Osteoblast (primary cell): ENCODE results near the gene SORCS1. TPM values are rescaled to one million over a fixed set of nuclear protein-coding genes. Genes with fewer than 3 reads are reported as not detected.

ENCODE experiments used
- DNase-seq: peaks from one replicate; pipeline ENCODE4 v3.0.0; 2011; ENCODE audit warnings: low spot score, mixed read lengths; ENCODE audit not compliant: insufficient read length; ENCODE audit errors: missing footprints
- H2AFZ ChIP-seq: 2 replicates; pipeline ENCODE4 v1.6.0; 2011; ENCODE audit warnings: mild to moderate bottlenecking, low read length
- H3K27ac ChIP-seq: 2 replicates; pipeline ENCODE4 v1.5.1; 2011; ENCODE audit warnings: mild to moderate bottlenecking, low read depth, low read length, moderate library complexity
- H3K27me3 ChIP-seq: 2 replicates; pipeline ENCODE4 v1.6.0; 2012; ENCODE audit warnings: mild to moderate bottlenecking, control low read depth, inconsistent platforms, low read length, moderate library complexity; ENCODE audit not compliant: insufficient read depth
- H3K36me3 ChIP-seq: 2 replicates; pipeline ENCODE4 v1.5.1; 2011; ENCODE audit warnings: mild to moderate bottlenecking, low read length, control low read depth, moderate library complexity; ENCODE audit not compliant: insufficient read depth
- H3K4me1 ChIP-seq: 2 replicates; pipeline ENCODE4 v1.5.1; 2011; ENCODE audit warnings: mild to moderate bottlenecking, low read length, control low read depth, moderate library complexity; ENCODE audit not compliant: insufficient read depth
- H3K4me2 ChIP-seq: 2 replicates; pipeline ENCODE4 v1.6.0; 2011; ENCODE audit warnings: mild to moderate bottlenecking, low read length; ENCODE audit not compliant: insufficient read depth
- H3K4me3 ChIP-seq: fragments of 200-600 bp; sonication (generic); 3 replicates; pipeline ENCODE4 v1.5.1; 2012; ENCODE audit warnings: mild to moderate bottlenecking, low read length, inconsistent platforms; ENCODE audit not compliant: insufficient read depth
- H3K79me2 ChIP-seq: 2 replicates; pipeline ENCODE4 v1.6.0; 2012; ENCODE audit warnings: mild to moderate bottlenecking, low read length, control low read depth, inconsistent platforms; ENCODE audit not compliant: insufficient read depth
- H3K9me3 ChIP-seq: 2 replicates; pipeline ENCODE4 v1.5.1; 2011; ENCODE audit warnings: low read depth, low read length, control low read depth
- H4K20me1 ChIP-seq: 2 replicates; pipeline ENCODE4 v1.6.0; 2012; ENCODE audit warnings: mild to moderate bottlenecking, low read length, control low read depth; ENCODE audit not compliant: insufficient read depth
- CTCF ChIP-seq: IDR thresholded peaks from 2 replicates; pipeline ENCODE4 v1.5.1; 2011; ENCODE audit warnings: mild to moderate bottlenecking, low read depth, low read length, moderate library complexity; ENCODE audit errors: extremely low read depth
- total RNA-seq: library from RNA; depleted of rRNA; stranded (reverse); fragments of >200 nt; gene quantifications from 2 replicates; pipeline ENCODE4 v1.2.3, GENCODE V29; 2012

SORCS1 gene
- total RNA-seq, 1 donor: not detected

- no peaks in the 10 kb centered on the region for H3K36me3 ChIP-seq
- TF ChIP-seq CTCF: no peak
- no peak overlapping the region for H3K27ac ChIP-seq
- no peaks in the 10 kb centered on the region for H3K27me3 ChIP-seq
- no peaks in the 10 kb centered on the region for H4K20me1 ChIP-seq
- no peak overlapping the region for H3K4me3 ChIP-seq
- DNase-seq: peak; percentile 15
- no peak overlapping the region for H2AFZ ChIP-seq
- no peaks in the 10 kb centered on the region for H3K79me2 ChIP-seq
- no peak overlapping the region for H3K4me2 ChIP-seq
- H3K4me1 ChIP-seq: no peaks in the 10 kb centered on the region
- no peaks in the 10 kb centered on the region for H3K9me3 ChIP-seq
These were observed 349.0 kb downstream of the SORCS1 start for GRCh38 chr10:106815427-106816043.

- no peak for DNase-seq
- Histone ChIP-seq H3K4me1 (no peaks in the 10 kb centered on the region), H3K27ac (no peak overlapping the region), H3K36me3 (no peaks in the 10 kb centered on the region), H3K4me2 (no peak overlapping the region), H4K20me1 (no peaks in the 10 kb centered on the region), H3K79me2 (no peaks in the 10 kb centered on the region), H2AFZ (no peak overlapping the region), H3K27me3 (no peaks in the 10 kb centered on the region), H3K4me3 (no peak overlapping the region), H3K9me3 (peaks cover 4% of the 10 kb centered on the region)
- no peak for TF ChIP-seq CTCF
These were observed 359.4 kb downstream of the SORCS1 start for GRCh38 chr10:106804992-106805582.

- peak; percentile 63 for DNase-seq
- no peaks in the 10 kb centered on the region for H3K4me1 ChIP-seq
- H3K79me2 ChIP-seq: no peaks in the 10 kb centered on the region
- no peaks in the 10 kb centered on the region for H3K36me3 ChIP-seq
- H4K20me1 ChIP-seq: no peaks in the 10 kb centered on the region
- no peak for TF ChIP-seq CTCF
- H3K9me3 ChIP-seq: peaks cover 4% of the 10 kb centered on the region
- H3K27me3 ChIP-seq: no peaks in the 10 kb centered on the region
- H3K4me3 ChIP-seq: no peak overlapping the region
- H3K4me2 ChIP-seq: no peak overlapping the region
- H3K27ac ChIP-seq: no peak overlapping the region
- no peak overlapping the region for H2AFZ ChIP-seq
These were observed 361.6 kb downstream of the SORCS1 start for GRCh38 chr10:106802949-106803348.

- no peaks in the 10 kb centered on the region for H3K27me3 ChIP-seq
These were observed 364.7 kb downstream of the SORCS1 start for GRCh38 chr10:106799776-106800175.

More at GRCh38 chr10:106799776-106800175, 364.7 kb downstream of the SORCS1 start:
- H3K4me1 ChIP-seq: no peaks in the 10 kb centered on the region
- H3K27ac ChIP-seq: no peak overlapping the region
- H3K9me3 ChIP-seq: no peaks in the 10 kb centered on the region
- no peak for DNase-seq
- no peak overlapping the region for H3K4me3 ChIP-seq
- H2AFZ ChIP-seq: no peak overlapping the region
- H3K36me3 ChIP-seq: no peaks in the 10 kb centered on the region
- TF ChIP-seq CTCF: no peak
- H3K4me2 ChIP-seq: no peak overlapping the region
- no peaks in the 10 kb centered on the region for H4K20me1 ChIP-seq
- no peaks in the 10 kb centered on the region for H3K79me2 ChIP-seq
